OCI-LY3 (cell line): Measurements from ENCODE around the gene KCNMB1.

Experiments used
- H2AFZ ChIP-seq: fragments of 200-600, 300-600 bp; shearing (Covaris generic); 2 replicates; pipeline ENCODE4 v1.6.0; 2014; ENCODE audit warnings: antibody characterized with exemption, low read depth, low read length
- H3K27ac ChIP-seq: fragments of 200-600, 300-600 bp; sonication (generic); 2 replicates; pipeline ENCODE4 v1.5.1; 2014; ENCODE audit warnings: mild to moderate bottlenecking, low read length, moderate library complexity, mixed read lengths
- H3K27me3 ChIP-seq: fragments of 200-600, 300-600 bp; sonication (generic); 2 replicates; pipeline ENCODE4 v1.6.1; 2014; ENCODE audit warnings: low read depth, low read length, mixed read lengths
- H3K36me3 ChIP-seq: fragments of 200-600, 300-600 bp; sonication (generic); replicated peaks from 2 replicates; pipeline ENCODE3; 2014; ENCODE audit warnings: low read depth, low read length, mixed read lengths
- H3K4me1 ChIP-seq: fragments of 300-600, 200-600 bp; sonication (generic); 2 replicates; pipeline ENCODE4 v1.6.1; 2014; ENCODE audit warnings: low read length, mixed read lengths
- H3K4me2 ChIP-seq: fragments of 200-600, 300-600 bp; sonication (generic); 2 replicates; pipeline ENCODE4 v1.6.1; 2014; ENCODE audit warnings: low read length, mixed read lengths
- H3K4me3 ChIP-seq: fragments of 300-600, 200-600 bp; sonication (generic); 2 replicates; pipeline ENCODE4 v1.5.1; 2014; ENCODE audit warnings: antibody characterized with exemption, mild to moderate bottlenecking, low read length, moderate library complexity
- H3K79me2 ChIP-seq: fragments of 300-600, 200-600 bp; shearing (Covaris generic); 2 replicates; pipeline ENCODE4 v1.6.1; 2014; ENCODE audit warnings: mild to moderate bottlenecking, low read length, mixed read lengths
- H3K9ac ChIP-seq: fragments of 300-600, 200-600 bp; shearing (Covaris generic); 2 replicates; pipeline ENCODE4 v1.6.0; 2014; ENCODE audit warnings: mild to moderate bottlenecking, low read length, moderate library complexity
- H3K9me3 ChIP-seq: fragments of 200-600, 300-600 bp; shearing (Covaris generic); 2 replicates; pipeline ENCODE4 v1.6.1; 2014; ENCODE audit warnings: low read length, mixed read lengths; ENCODE audit not compliant: insufficient read depth
- H4K20me1 ChIP-seq: fragments of 200-600, 300-600 bp; sonication (generic); 2 replicates; pipeline ENCODE4 v1.6.1; 2016; ENCODE audit warnings: low read length, mixed read lengths; ENCODE audit not compliant: insufficient read depth
- CTCF ChIP-seq: fragments of 200-600, 300-600 bp; sonication (generic); IDR thresholded peaks from 2 replicates; pipeline ENCODE4 v1.5.1; 2014; ENCODE audit warnings: antibody characterized with exemption, low read length, low read depth
- EZH2phosphoT487 ChIP-seq: fragments of 200-600 bp; shearing (Covaris generic); IDR thresholded peaks from 2 replicates; pipeline ENCODE4 v1.6.1; 2018; ENCODE audit warnings: antibody characterized with exemption, mixed run types, low read depth

KCNMB1 gene

GRCh38 chr5:170410401-170410800 lies 21.2 kb upstream of the KCNMB1 start:
- Histone ChIP-seq H2AFZ (no peak overlapping the region), H3K36me3 (no peaks in the 10 kb centered on the region)

GRCh38 chr5:170408877-170409660 lies 19.9 kb upstream of the KCNMB1 start:
- TF ChIP-seq EZH2phosphoT487 = no peak
- no peak for TF ChIP-seq CTCF
- H3K9ac ChIP-seq = no peak overlapping the region

More at GRCh38 chr5:170410401-170410800, 21.2 kb upstream of the KCNMB1 start:
- Histone ChIP-seq H3K27me3 (peaks cover 14% of the 10 kb centered on the region; the same call in 1 of the 2 replicates), H4K20me1 (no peaks in the 10 kb centered on the region), H3K9me3 (no peaks in the 10 kb centered on the region), H3K9ac (no peak overlapping the region), H3K4me3 (no peak overlapping the region), H3K4me2 (no peak overlapping the region), H3K27ac (no peak overlapping the region), H3K4me1 (peaks cover 16% of the 10 kb centered on the region), H3K79me2 (no peaks in the 10 kb centered on the region)
- TF ChIP-seq CTCF = no peak
- TF ChIP-seq EZH2phosphoT487 = no peak

GRCh38 chr5:170408226-170408625 lies 19.1 kb upstream of the KCNMB1 start:
- Histone ChIP-seq H3K4me2 (no peak overlapping the region), H3K4me1 (peaks cover 14% of the 10 kb centered on the region), H3K9me3 (no peaks in the 10 kb centered on the region), H3K36me3 (no peaks in the 10 kb centered on the region), H3K79me2 (no peaks in the 10 kb centered on the region), H2AFZ (no peak overlapping the region), H4K20me1 (no peaks in the 10 kb centered on the region), H3K27me3 (peaks cover 14% of the 10 kb centered on the region; the same call in 1 of the 2 replicates), H3K27ac (no peak overlapping the region), H3K4me3 (no peak overlapping the region), H3K9ac (no peak overlapping the region)
- TF ChIP-seq EZH2phosphoT487 = no peak
- no peak for TF ChIP-seq CTCF

More at GRCh38 chr5:170408877-170409660, 19.9 kb upstream of the KCNMB1 start:
- H3K27me3 ChIP-seq = peaks cover 14% of the 10 kb centered on the region; the same call in 1 of the 2 replicates
- H2AFZ ChIP-seq = no peak overlapping the region
- no peaks in the 10 kb centered on the region for H3K79me2 ChIP-seq
- H3K27ac ChIP-seq = no peak overlapping the region
- H4K20me1 ChIP-seq = no peaks in the 10 kb centered on the region
- H3K4me1 ChIP-seq = peaks cover 14% of the 10 kb centered on the region
- H3K4me2 ChIP-seq = no peak overlapping the region
- H3K9me3 ChIP-seq = no peaks in the 10 kb centered on the region
- H3K36me3 ChIP-seq = no peaks in the 10 kb centered on the region
- H3K4me3 ChIP-seq = no peak overlapping the region

GRCh38 chr5:170407062-170407461 lies 17.9 kb upstream of the KCNMB1 start:
- no peak overlapping the region for H3K4me2 ChIP-seq
- no peak overlapping the region for H3K9ac ChIP-seq
- H2AFZ ChIP-seq = no peak overlapping the region
- no peaks in the 10 kb centered on the region for H3K9me3 ChIP-seq
- no peaks in the 10 kb centered on the region for H3K36me3 ChIP-seq
- H4K20me1 ChIP-seq = no peaks in the 10 kb centered on the region
- peaks cover 14% of the 10 kb centered on the region for H3K4me1 ChIP-seq
- H3K27me3 ChIP-seq = peaks cover 14% of the 10 kb centered on the region; the same call in 1 of the 2 replicates
- no peak overlapping the region for H3K4me3 ChIP-seq
- TF ChIP-seq CTCF (no peak), EZH2phosphoT487 (no peak)
- no peaks in the 10 kb centered on the region for H3K79me2 ChIP-seq
- no peak overlapping the region for H3K27ac ChIP-seq
